GM04504 (cell line): Measurements from ENCODE around the gene HTR2C.
"Not testable (repeated sequence)": the region's sequence is repeated elsewhere in the genome, so short reads cannot be mapped to it uniquely, and the experiment has no call there.

Experiments used
- DNase-seq: peaks from one replicate; pipeline ENCODE4 v3.0.0-alpha.2; 2012; ENCODE audit warnings: low read depth

HTR2C gene

DNA sequence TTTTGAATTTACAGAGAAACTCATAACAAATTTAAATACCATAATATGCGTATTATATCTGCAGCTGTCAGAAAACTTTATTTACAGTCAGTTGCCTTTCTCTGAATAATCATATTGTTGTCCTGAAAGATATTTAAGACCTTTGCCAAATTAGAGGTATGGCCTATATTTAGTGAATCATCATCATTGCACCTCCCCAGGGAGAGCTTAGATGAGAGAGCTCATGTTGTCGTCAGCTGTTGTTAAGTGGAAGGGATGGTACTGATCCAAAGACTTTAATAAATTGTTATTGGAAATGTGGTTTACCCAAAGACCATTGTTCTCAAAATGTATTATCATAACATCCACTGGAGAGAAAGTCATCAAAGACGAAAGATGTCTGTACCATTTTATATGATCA lies 128.6 kb downstream of the HTR2C start:
- no peak for DNase-seq

DNA sequence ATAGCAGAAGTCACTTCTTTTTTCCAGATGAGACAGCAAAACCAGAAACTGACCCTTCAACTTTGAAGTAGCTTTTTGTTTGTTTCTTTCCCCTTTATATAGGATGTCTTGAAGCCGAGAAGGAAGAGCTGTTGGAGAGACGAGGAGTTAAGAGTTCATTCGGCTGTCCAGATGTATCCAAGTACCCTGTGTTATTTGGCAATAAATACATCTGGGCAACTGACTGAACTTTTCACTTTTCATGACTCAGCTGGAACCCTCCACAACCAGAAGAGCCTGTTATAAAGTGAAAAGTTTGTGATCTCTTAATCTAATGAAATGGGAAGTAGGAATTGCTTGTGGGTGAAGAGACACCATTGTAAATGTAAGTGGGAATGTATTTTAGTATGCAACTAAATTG lies 131.2 kb downstream of the HTR2C start:
- DNase-seq, result peak; percentile 9

GRCh38 chrX:114717921-114718320 lies 134.0 kb downstream of the HTR2C start:
- DNase-seq, result no peak

DNA sequence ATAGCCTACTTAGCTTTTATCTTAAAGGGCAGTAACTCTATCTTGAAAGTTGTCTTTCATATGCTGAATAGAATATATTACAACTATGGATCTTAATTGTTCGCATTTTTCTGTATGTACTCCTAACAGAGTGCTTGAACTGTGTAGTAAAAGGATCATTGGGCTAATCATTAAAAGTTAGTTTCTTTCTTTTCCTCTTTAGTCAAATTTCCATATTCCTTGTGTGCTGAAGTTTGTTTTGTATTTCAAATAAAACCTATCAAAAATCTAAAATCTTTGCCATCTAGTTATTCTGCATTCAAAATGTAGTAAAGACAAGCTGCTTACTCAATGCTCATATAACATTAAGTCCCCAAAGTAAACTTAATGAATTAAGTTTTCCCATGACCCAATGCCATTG lies 182.7 kb downstream of the HTR2C start:
- no peak for DNase-seq

DNA sequence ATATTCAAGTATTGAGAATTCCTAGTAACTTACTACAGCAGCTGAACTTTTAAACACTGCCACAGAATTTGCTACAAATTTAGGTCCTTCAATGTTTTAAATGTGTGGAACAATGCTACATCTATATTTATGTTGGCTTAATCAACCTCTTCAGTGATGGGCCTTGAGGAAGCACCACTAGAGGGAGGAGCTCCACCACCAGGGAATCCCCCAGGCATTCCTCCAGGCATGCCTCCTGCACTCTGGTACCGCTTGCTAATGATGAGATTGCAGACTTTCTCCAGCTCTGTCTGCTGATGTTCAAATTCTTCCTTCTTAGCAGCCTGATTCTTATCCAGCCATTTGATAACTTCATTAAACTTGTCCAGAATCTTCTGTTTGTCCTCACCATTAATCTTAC lies 190.8 kb downstream of the HTR2C start:
- DNase-seq, result no peak

DNA sequence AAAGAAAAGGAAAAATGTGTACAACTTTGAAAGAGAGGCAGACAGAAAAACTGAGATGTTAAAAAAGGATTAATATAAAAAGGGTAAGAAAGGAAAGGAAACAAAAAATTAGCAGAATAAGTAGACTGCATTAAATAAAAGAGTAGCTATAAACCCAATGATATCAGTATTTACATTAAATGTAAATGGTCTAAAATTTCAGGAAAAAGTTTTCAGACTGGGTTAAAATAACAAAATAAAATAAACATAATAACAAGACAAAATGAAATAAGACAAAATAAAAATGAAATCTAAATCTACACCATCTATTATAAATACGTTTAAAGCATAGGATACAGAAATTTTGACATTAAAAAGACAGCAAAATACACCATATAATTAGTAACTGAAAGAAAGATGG lies 199.0 kb downstream of the HTR2C start:
- DNase-seq, result no peak

- no peak for DNase-seq
These were observed 203.2 kb downstream of the HTR2C start for GRCh38 chrX:114787061-114787460.

DNA sequence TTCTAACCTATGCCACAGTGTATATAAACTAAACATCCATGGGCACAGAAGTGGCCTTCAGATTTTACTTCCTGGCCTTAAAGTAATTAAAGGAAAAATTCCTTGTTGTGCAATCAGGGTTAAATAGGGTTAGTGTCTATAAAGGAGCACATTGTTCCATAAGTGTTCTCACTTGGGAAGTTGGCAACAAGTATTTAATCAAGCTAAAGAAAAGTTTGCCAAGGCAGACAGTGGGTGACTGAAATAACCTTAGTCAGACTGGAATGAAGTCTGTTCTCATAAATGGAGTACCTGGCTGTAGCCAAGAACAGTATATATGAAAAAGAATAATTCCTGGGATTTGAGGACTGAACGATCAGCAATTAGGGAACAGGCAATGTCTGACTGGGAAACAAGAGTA lies 213.6 kb downstream of the HTR2C start:
- DNase-seq, result no peak

DNA sequence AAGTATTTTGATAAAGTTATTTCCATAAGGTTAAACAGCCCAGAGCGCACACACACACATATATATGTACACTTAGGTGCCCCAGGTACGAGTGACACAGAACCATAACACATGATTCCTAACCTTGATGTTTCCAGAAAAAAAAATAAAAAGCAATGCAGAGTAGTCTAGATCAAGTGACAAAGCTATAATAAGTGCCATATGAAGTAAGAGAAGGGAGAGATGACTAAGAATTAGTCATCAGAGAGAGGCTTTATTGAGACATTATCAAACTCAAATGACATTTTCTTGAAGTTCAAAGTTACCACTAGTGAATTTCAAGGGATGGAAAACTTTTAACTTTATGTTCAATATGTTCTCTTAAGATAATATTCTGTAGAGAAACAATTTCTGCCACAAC lies 215.0 kb downstream of the HTR2C start:
- no peak for DNase-seq

- DNase-seq, result peak; percentile 62
These were observed 216.8 kb downstream of the HTR2C start for GRCh38 chrX:114800719-114801118.

GRCh38 chrX:114819509-114819908 lies 235.6 kb downstream of the HTR2C start:
- DNase-seq, result no peak

GRCh38 chrX:114841051-114841450 lies 257.2 kb downstream of the HTR2C start:
- DNase-seq, result peak; percentile 38

- peak; percentile 17 for DNase-seq
These were observed 258.3 kb downstream of the HTR2C start for GRCh38 chrX:114842181-114842580.

- DNase-seq, result no peak
These were observed 305.6 kb downstream of the HTR2C start for GRCh38 chrX:114889481-114889880.

DNA sequence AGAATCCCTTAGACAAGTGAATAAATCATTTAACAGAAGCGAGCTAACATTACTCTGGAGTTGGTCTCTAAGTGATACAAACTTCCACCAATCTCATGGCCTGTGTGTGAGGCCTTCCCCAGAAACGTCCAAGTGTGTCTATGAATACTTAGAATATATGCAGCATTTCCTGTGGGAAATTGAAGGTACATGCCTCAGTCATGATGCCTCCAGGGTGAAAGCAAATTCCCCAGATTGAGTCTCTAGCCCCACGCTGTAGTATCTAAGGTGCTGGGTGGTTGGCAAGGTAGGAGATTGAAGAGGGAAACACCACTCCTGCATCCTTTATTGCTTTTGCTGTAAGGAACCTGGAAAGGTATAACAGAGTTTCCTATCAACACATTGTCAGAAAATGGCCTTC lies 319.7 kb downstream of the HTR2C start:
- no peak for DNase-seq

GRCh38 chrX:114905251-114905650 lies 321.4 kb downstream of the HTR2C start:
- DNase-seq, result no peak

GRCh38 chrX:114906984-114907510 lies 323.2 kb downstream of the HTR2C start:
- DNase-seq, result no peak

- peak; percentile 2 for DNase-seq
These were observed 340.5 kb downstream of the HTR2C start for GRCh38 chrX:114924423-114924822.

DNA sequence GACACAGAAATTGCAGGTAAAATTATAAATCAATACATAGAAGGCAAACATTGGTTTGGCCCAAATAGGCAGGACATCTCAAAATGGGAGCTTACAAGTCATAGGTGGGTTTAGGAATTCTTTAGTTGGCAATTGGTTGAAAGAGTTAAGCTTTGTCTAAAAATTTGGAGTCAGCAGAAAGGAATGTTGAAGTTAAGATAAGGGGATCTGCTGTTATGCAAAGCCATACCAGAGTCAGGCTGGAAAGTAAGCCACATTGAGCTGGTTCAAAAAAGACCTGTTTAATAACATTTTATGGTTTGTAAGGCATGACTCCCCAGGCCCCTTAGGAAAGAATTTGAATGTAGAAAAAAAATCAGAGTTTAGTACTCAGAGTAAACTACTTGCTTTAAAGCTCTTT lies 341.0 kb downstream of the HTR2C start:
- peak; percentile 2 for DNase-seq

- no peak for DNase-seq
These were observed 346.3 kb downstream of the HTR2C start for GRCh38 chrX:114930227-114930626.

GRCh38 chrX:114932550-114932949 lies 348.7 kb downstream of the HTR2C start:
- no peak for DNase-seq

GRCh38 chrX:114933291-114933690 lies 349.4 kb downstream of the HTR2C start:
- not testable (repeated sequence) for DNase-seq

DNA sequence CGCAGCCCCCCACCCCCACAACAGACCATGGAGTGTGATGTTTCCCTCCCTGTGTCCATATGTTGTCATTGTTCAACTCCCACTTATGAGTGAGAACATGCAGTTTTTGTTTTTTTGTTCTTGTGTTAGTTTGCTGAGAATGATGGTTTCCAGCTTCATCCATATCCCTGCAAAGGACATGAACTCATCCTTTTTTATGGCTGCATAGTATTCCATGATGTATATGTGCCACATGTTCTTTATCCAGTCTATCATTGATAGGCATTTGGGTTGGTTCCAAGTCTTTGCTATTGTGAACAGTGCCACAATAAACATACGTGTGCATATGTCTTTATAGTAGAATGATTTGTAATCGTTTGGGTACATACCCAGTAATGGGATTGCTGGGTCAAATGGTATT lies 353.2 kb downstream of the HTR2C start:
- not testable (repeated sequence) for DNase-seq

GRCh38 chrX:114952696-114953095 lies 368.8 kb downstream of the HTR2C start:
- no peak for DNase-seq
